NOMO-1 treated with dmso at 0.1 percent for 144 hours (cell line): ENCODE data around the gene PRSS37.
"Not testable (repeated sequence)": the region's sequence is repeated elsewhere in the genome, so short reads cannot be mapped to it uniquely, and the experiment has no call there.

Experiments
- DNase-seq: peaks from one replicate; lab custom pipeline; 2025; ENCODE audit not compliant: unreplicated experiment; lab: John Stamatoyannopoulos, UW

The PRSS37 gene

GRCh38 chr7:141841385-141841784 lies at the start of gene PRSS37:
PRSS37 (minus strand) TSS chr7:141841485; CDS start chr7:141841049, 436 bp downstream.
- DNase-seq: no peak

GRCh38 chr7:141889321-141889720 lies 48.0 kb upstream of the PRSS37 start:
- no peak for DNase-seq

GRCh38 chr7:141884539-141885225 lies 43.4 kb upstream of the PRSS37 start:
- DNase-seq: peak; percentile 17

GRCh38 chr7:141880960-141881359 lies 39.7 kb upstream of the PRSS37 start:
- no peak for DNase-seq

GRCh38 chr7:141877365-141877764 lies 36.1 kb upstream of the PRSS37 start:
- no peak for DNase-seq

- DNase-seq: no peak
Observed at GRCh38 chr7:141876371-141876770, 35.1 kb upstream of the PRSS37 start.

GRCh38 chr7:141875453-141875852 lies 34.2 kb upstream of the PRSS37 start:
- no peak for DNase-seq

- peak; percentile 6 for DNase-seq
Observed at GRCh38 chr7:141874787-141875186, 33.5 kb upstream of the PRSS37 start.

- DNase-seq: no peak
Observed at GRCh38 chr7:141872931-141873330, 31.6 kb upstream of the PRSS37 start.

- DNase-seq: no peak
Observed at GRCh38 chr7:141866974-141867373, 25.7 kb upstream of the PRSS37 start.

- DNase-seq: peak; percentile 3
Observed at GRCh38 chr7:141864765-141865447, 23.6 kb upstream of the PRSS37 start.

GRCh38 chr7:141860207-141860606 lies 18.9 kb upstream of the PRSS37 start:
- no peak for DNase-seq

GRCh38 chr7:141847996-141848395 lies 6.7 kb upstream of the PRSS37 start:
- no peak for DNase-seq

- no peak for DNase-seq
Observed at GRCh38 chr7:141844256-141844655, 3.0 kb upstream of the PRSS37 start.

GRCh38 chr7:141842904-141843303 lies 1.6 kb upstream of the PRSS37 start:
- no peak for DNase-seq

GRCh38 chr7:141840708-141841107 lies 577 bp downstream of the PRSS37 start:
- DNase-seq: no peak

GRCh38 chr7:141839256-141839655 lies 2.0 kb downstream of the PRSS37 start:
- no peak for DNase-seq

GRCh38 chr7:141838581-141838980 lies 2.7 kb downstream of the PRSS37 start:
- DNase-seq: no peak

GRCh38 chr7:141837683-141838082 lies 3.6 kb downstream of the PRSS37 start:
- DNase-seq: no peak

- not testable (repeated sequence) for DNase-seq
Observed at GRCh38 chr7:141822432-141822831, 18.9 kb downstream of the PRSS37 start.

GRCh38 chr7:141820067-141820466 lies 21.2 kb downstream of the PRSS37 start:
- DNase-seq: no peak

GRCh38 chr7:141792526-141792925 lies 48.8 kb downstream of the PRSS37 start:
- no peak for DNase-seq

- DNase-seq: no peak
Observed at GRCh38 chr7:141789917-141790316, 51.4 kb downstream of the PRSS37 start, which contains the start of gene TAS2R5. TAS2R5 (plus strand) TSS chr7:141790217; CDS start chr7:141790362, 145 bp downstream.
